K562 (cell line): ENCODE measurements around the gene OR51B2. TPM values are rescaled to one million over a fixed set of nuclear protein-coding genes. Genes with fewer than 3 reads are reported as not detected.
A peak's percentile ranks its signal among the peaks of the same experiment; 100 is the strongest.

Experiments used
- CCAR2 ChIP-seq: fragments of 200-400 bp; formaldehyde crosslinking; IDR thresholded peaks from 2 replicates; pipeline ENCODE4 v1.6.1; 2017; ENCODE audit warnings: mild to moderate bottlenecking, low read depth, low read length
- CREB3 ChIP-seq: fragments of 450-650 bp; conservative IDR thresholded peaks from 2 replicates; pipeline ENCODE4 v1.6.1; 2016; ENCODE audit warnings: missing genetic modification characterization, low read depth, mild to moderate bottlenecking, missing compliant biosample characterization, moderate library complexity
- E2F3 ChIP-seq: fragments of 250-450 bp; sonication (Bioruptor Pico); IDR thresholded peaks from 2 replicates; pipeline ENCODE4 v1.4.0; 2020; ENCODE audit warnings: mild to moderate bottlenecking
- ETV6 ChIP-seq, 3 experiments: fragments of 150-350 bp in 1 of 3; sonication (generic) in 1 of 3; formaldehyde crosslinking in 1 of 3; IDR thresholded peaks; 2 replicates each; pipeline versions ENCODE4 v1.6.1 to v1.8.0; 2014 to 2022; ENCODE audit warnings: borderline replicate concordance in 2 of 3, low read depth in 2 of 3, antibody characterized with exemption in 1 of 3, low read length in 1 of 3, mild to moderate bottlenecking in 1 of 3, missing genetic modification reagents in 1 of 3
- FOS ChIP-seq: IDR thresholded peaks from 3 replicates; pipeline ENCODE4 v1.6.1; 2011; ENCODE audit not compliant: insufficient read length; ENCODE audit errors: extremely low read depth
- HMBOX1 ChIP-seq: sonication (generic); IDR thresholded peaks from 2 replicates; pipeline ENCODE4 v1.6.1; 2016
- HMGN3 ChIP-seq: IDR thresholded peaks from 2 replicates; pipeline ENCODE4 v1.6.1; 2011; ENCODE audit warnings: borderline replicate concordance, low read depth, mild to moderate bottlenecking, mixed read lengths, low read length; ENCODE audit not compliant: insufficient read length; ENCODE audit errors: extremely low read depth
- IRF1 ChIP-seq: sonication (generic); formaldehyde crosslinking; IDR thresholded peaks from 2 replicates; pipeline ENCODE4 v1.8.0; 2022; ENCODE audit warnings: missing genetic modification reagents, mild to moderate bottlenecking, borderline replicate concordance
- JUNB ChIP-seq: fragments of 450-650 bp; formaldehyde crosslinking; conservative IDR thresholded peaks from 2 replicates; pipeline ENCODE4 v1.4.0; 2020; ENCODE audit warnings: mild to moderate bottlenecking
- MIER1 ChIP-seq: fragments of 450-650 bp; IDR thresholded peaks from 2 replicates; pipeline ENCODE4 v1.6.1; 2016; ENCODE audit warnings: antibody characterized with exemption, mild to moderate bottlenecking, low read depth
- NFATC3 ChIP-seq: fragments of 450-650 bp; IDR thresholded peaks from 2 replicates; pipeline ENCODE4 v1.6.1; 2017; ENCODE audit warnings: mild to moderate bottlenecking
- POLR2AphosphoS2 ChIP-seq: IDR thresholded peaks from 2 replicates; pipeline ENCODE4 v1.6.1; 2012; ENCODE audit warnings: low read length, improper control_type of control experiment
- SMARCA4 ChIP-seq: fragments of 450-650 bp; IDR thresholded peaks from 2 replicates; pipeline ENCODE4 v1.6.1; 2016
- ZEB2 ChIP-seq: fragments of 450-650 bp; IDR thresholded peaks from 2 replicates; pipeline ENCODE4 v1.6.1; 2016
- ZNF217 ChIP-seq: sonication (generic); formaldehyde crosslinking; IDR thresholded peaks from 2 replicates; pipeline ENCODE4 v1.8.0; 2022; ENCODE audit warnings: mild to moderate bottlenecking, missing genetic modification reagents
- ZNF239 ChIP-seq: fragments of 250-450 bp; sonication (Bioruptor Pico); IDR thresholded peaks from 2 replicates; pipeline ENCODE4 v1.4.0; 2020; ENCODE audit warnings: mild to moderate bottlenecking
- ZNF24 ChIP-seq: fragments of 450-650 bp; IDR thresholded peaks from 2 replicates; pipeline ENCODE4 v1.6.1; 2016
- ZNF280A ChIP-seq: fragments of 450-650 bp; IDR thresholded peaks from 2 replicates; pipeline ENCODE4 v1.6.1; 2018; ENCODE audit warnings: mild to moderate bottlenecking, low read depth; ENCODE audit not compliant: partially characterized antibody
- ZNF316 ChIP-seq: fragments of 450-650 bp; IDR thresholded peaks from 2 replicates; pipeline ENCODE4 v1.6.1; 2016
- ZNF384 ChIP-seq: IDR thresholded peaks from 2 replicates; pipeline ENCODE4 v1.6.1; 2012; ENCODE audit warnings: low read depth, low read length, improper control_type of control experiment
- polyA plus RNA-seq, 8 experiments: library from polyadenylated mRNA; depleted of rRNA in 4 of 8; stranded (reverse) in 5 of 8; unstranded in 3 of 8; fragments of >200 nt; fragmentation: Nextera tagmentation in 2 of 8; fragmentation: Illumina TruSeq in 1 of 8; extraction: Ambion mirVana in 2 of 8; extraction: Trizol in 1 of 8; gene quantifications; 2 replicates each; pipeline versions ENCODE4 v1.2.1 to v1.2.3, GENCODE V29; 2011 to 2014; ENCODE audit warnings: inconsistent platforms in 1 of 8, missing spikeins in 1 of 8
- total RNA-seq, 7 experiments: library from RNA; depleted of rRNA in 6 of 7; stranded (reverse); fragments of >200 nt in 6 of 7; fragmentation: Illumina TruSeq in 2 of 7; extraction: Trizol in 2 of 7; gene quantifications; 2 replicates each; pipeline versions ENCODE4 v1.2.1 to v1.2.3, GENCODE V29; 2011 to 2021; ENCODE audit warnings: low replicate concordance in 1 of 7

OR51B2 gene
- total and polyA plus RNA-seq, 9 of the 15 experiments (the other 6 are each of a cell fraction or from before 2014, with no cell fraction given): 0.38 to 6.6 (median 4.0) TPM

- TF ChIP-seq HMBOX1: peak; percentile 66; the same call in 1 of the 2 replicates
- no peak for TF ChIP-seq NFATC3
- TF ChIP-seq ZNF217: no peak
- no peak for TF ChIP-seq IRF1 (CRISPR knock-in tag)
- TF ChIP-seq FOS: peak; percentile 53
- TF ChIP-seq POLR2AphosphoS2: no peak
- no peak for TF ChIP-seq ZEB2
- peak; percentile 40; the same call in 1 of the 2 replicates for TF ChIP-seq ZNF239 (CRISPR knock-in tag)
- TF ChIP-seq CREB3 (tag): no peak
- TF ChIP-seq ZNF384: no peak
- TF ChIP-seq ZNF280A: no peak
- TF ChIP-seq ETV6 (IDR thresholded peaks at IDR 0.05; ENCODE audit: borderline replicate concordance in 1 of 2, low read depth in 2 of 2, low read length in 1 of 2): no peak
- TF ChIP-seq ETV6 (CRISPR knock-in tag; IDR thresholded peaks at IDR 0.05; ENCODE audit: borderline replicate concordance): no peak
- TF ChIP-seq ZNF316: peak; percentile 80
- peak; percentile 97 for TF ChIP-seq SMARCA4
- no peak for TF ChIP-seq JUNB (CRISPR knock-in tag)
- TF ChIP-seq E2F3 (CRISPR knock-in tag): no peak
- no peak for TF ChIP-seq MIER1
- TF ChIP-seq CCAR2: no peak
- no peak for TF ChIP-seq ZNF24
- TF ChIP-seq HMGN3: no peak
These were observed 35.8 kb downstream of the OR51B2 start (continued) for GRCh38 chr11:5288108-5288905.
